Spleen (tissue), 11 donors: ENCODE results near the gene LTB. TPM values are rescaled to one million over a fixed set of nuclear protein-coding genes. Genes with fewer than 3 reads are reported as not detected.

Experiments
- DNase-seq: peaks from one replicate; pipeline ENCODE4 v3.0.0-alpha.2; 2020
- H3K27ac ChIP-seq, 8 donors: fragments of 200-600 bp; sonication (generic) in 7 of 8; 1 replicate in 4 of 8; 2 replicates in 4 of 8; pipeline versions ENCODE4 v1.5.0 to v1.8.0; 2016 to 2021; ENCODE audit warnings: inconsistent platforms in 4 of 8, mild to moderate bottlenecking in 4 of 8, moderate library complexity in 1 of 8
- H3K27me3 ChIP-seq, 7 donors: fragments of 200-600 bp; sonication (generic) in 6 of 7; replicated peaks in 1 of 7; 1 replicate in 4 of 7; 2 replicates in 3 of 7; pipeline versions ENCODE4 v1.5.0 to v1.8.0; 2016 to 2021; ENCODE audit warnings: inconsistent platforms in 3 of 7, mild to moderate bottlenecking in 1 of 7
- H3K36me3 ChIP-seq, 6 donors: fragments of 200-600 bp; sonication (generic) in 5 of 6; 1 replicate in 4 of 6; 2 replicates in 2 of 6; pipeline versions ENCODE4 v1.5.0 to v1.8.0; 2016 to 2021; ENCODE audit warnings: inconsistent platforms in 2 of 6
- H3K4me1 ChIP-seq, 6 donors: fragments of 200-600 bp; sonication (generic) in 5 of 6; 1 replicate in 3 of 6; 2 replicates in 3 of 6; pipeline versions ENCODE4 v1.5.0 to v1.8.0; 2016 to 2021; ENCODE audit warnings: inconsistent platforms in 3 of 6
- H3K4me3 ChIP-seq, 8 donors: fragments of 200-600 bp; sonication (generic) in 7 of 8; 1 replicate in 4 of 8; 2 replicates in 4 of 8; pipeline versions ENCODE4 v1.5.0 to v1.8.0; 2016 to 2021; ENCODE audit warnings: inconsistent platforms in 4 of 8, mild to moderate bottlenecking in 4 of 8, moderate library complexity in 2 of 8
- H3K9me3 ChIP-seq, 8 donors: fragments of 200-600 bp; sonication (generic) in 7 of 8; 1 replicate in 4 of 8; 2 replicates in 4 of 8; pipeline versions ENCODE4 v1.5.0 to v1.8.0; 2016 to 2021; ENCODE audit warnings: inconsistent platforms in 4 of 8
- CTCF ChIP-seq, 11 experiments: fragments of 200-600 bp in 7 of 11; fragments of 450-650 bp in 4 of 11; sonication (generic) in 4 of 11; IDR thresholded peaks in 8 of 11; conservative IDR thresholded peaks in 3 of 11; 1 replicate in 7 of 11; 2 replicates in 4 of 11; pipeline versions ENCODE4 v1.4.0 to v1.8.0; 2016 to 2021; ENCODE audit warnings: antibody characterized with exemption in 11 of 11, inconsistent platforms in 4 of 11, mild to moderate bottlenecking in 1 of 11
- POLR2A ChIP-seq, 3 donors: fragments of 450-650 bp; IDR thresholded peaks; one replicate each; pipeline ENCODE4 v1.5.1; 2017; ENCODE audit warnings: antibody characterized with exemption in 3 of 3, mild to moderate bottlenecking in 1 of 3
- POLR2AphosphoS5 ChIP-seq, 3 donors: sonication (generic); formaldehyde crosslinking; IDR thresholded peaks; one replicate each; pipeline ENCODE4 v1.5.1; 2017; ENCODE audit warnings: antibody characterized with exemption in 3 of 3
- WGBS, 5 donors: extraction: QIAGEN DNeasy Blood & Tissue Kit in 3 of 5; methylation state at CpG; one replicate each; pipeline versions ENCODE4 v1.1.5 to v1.1.7; 2013 to 2018; 5-methylcytosine and 5-hydroxymethylcytosine counted together
- intact Hi-C: fragments of 100-400 bp; cut with DNase I; formaldehyde crosslinking; loops from one replicate; pipeline ENCODE4 v1.15.0; 2023; ENCODE audit warnings: low total_unique reads
- polyA plus RNA-seq, 3 donors: library from polyadenylated mRNA; stranded (reverse); fragments of 200-250 nt; gene quantifications; one replicate each; pipeline ENCODE4 v1.2.1, GENCODE V29; 2013
- total RNA-seq, 7 donors: library from RNA; depleted of rRNA in 3 of 7; stranded (reverse); fragments of >200 nt in 3 of 7; fragmentation: NEBNext Ultra II Directional in 4 of 7; extraction: Animal tissue kit (Norgen Biotek cat#: 25700) in 4 of 7; gene quantifications; one replicate each; pipeline versions ENCODE4 v1.1.0 to v1.2.1, GENCODE V29; 2016 to 2021
- donor health status: healthy with polysubstance abuse.
- donor health status: DM: no; HTN: no; CAD: no; lungs with moderate emphysema.
- donor health status: DM: no; HTN: no; CAD: no.
- donor health status: Bipolar disorder and iron deficiency.
- donor health status: healthy.
- donor health status: DM: no; HTN: no; CAD: no.
- donor health status: DM: yes; HTN: yes; CAD: no.

Gene LTB
- total and polyA plus RNA-seq, 10 donors = 83.0 to 1,256 (median 226) TPM

GRCh38 chr6:31614684-31615578 is 32.7 kb upstream of the LTB start, which contains the start of gene AIF1:
AIF1 (plus strand) TSS chr6:31615234; CDS start chr6:31615330, 96 bp downstream.
- intact Hi-C loops = no loop called here
- Histone ChIP-seq H3K4me1 (peaks cover 0 to 54% (median 36%) of the 10 kb centered on the region in 6 donors), H3K4me3 (peak within 1 kb of the TSS; percentile 12 to 67 (median 38))

GRCh38 chr6:31614075-31614619 is 31.9 kb upstream of the LTB start:
- TF ChIP-seq CTCF (IDR thresholded peaks at IDR 0.05 in 8 of 11, conservative IDR thresholded peaks at IDR 0.05 in 3 of 11) (no peak), POLR2A (IDR thresholded peaks at IDR 0.05) (no peak), POLR2AphosphoS5 (IDR thresholded peaks at IDR 0.05) (no peak)
- 50 to 74% (median 52%) methylated on average over 8 of the region's 8 CpGs for WGBS, 5 donors
- Histone ChIP-seq H3K4me1 (peaks cover 0 to 48% (median 29%) of the 10 kb centered on the region in 6 donors), H3K27ac (peak overlapping the region in 7 of 8 donors; percentile 47 to 89 (median 80)), H3K27me3 (no peaks in the 10 kb centered on the region), H3K36me3 (no peaks in the 10 kb centered on the region), H3K4me3 (peak overlapping the region in 3 of 8 donors; percentile 42 to 67 (median 42)), H3K9me3 (no peaks in the 10 kb centered on the region)
- intact Hi-C loops = no loop called here
- no peak for DNase-seq

More at GRCh38 chr6:31614684-31615578, 32.7 kb upstream of the LTB start, which contains the start of gene AIF1:
- Histone ChIP-seq H3K36me3 (no peaks in the 10 kb centered on the region), H3K27ac (peak within 1 kb of the TSS; percentile 29 to 89 (median 80)), H3K27me3 (no peaks in the 10 kb centered on the region), H3K9me3 (no peaks in the 10 kb centered on the region)
- TF ChIP-seq CTCF (IDR thresholded peaks at IDR 0.05 in 8 of 11, conservative IDR thresholded peaks at IDR 0.05 in 3 of 11) (no peak), POLR2AphosphoS5 (IDR thresholded peaks at IDR 0.05) (peak in 1 of 3 donors; percentile 63), POLR2A (IDR thresholded peaks at IDR 0.05) (no peak)
- 29 to 47% (median 37%) methylated on average over 6 of the region's 6 CpGs for WGBS, 5 donors
- no peak for DNase-seq

- H3K4me1 ChIP-seq = peaks cover 0 to 26% (median 23%) of the 10 kb centered on the region in 6 donors
- no peak for TF ChIP-seq POLR2A (IDR thresholded peaks at IDR 0.05)
- TF ChIP-seq CTCF (IDR thresholded peaks at IDR 0.05 in 8 of 11, conservative IDR thresholded peaks at IDR 0.05 in 3 of 11) = no peak
- TF ChIP-seq POLR2AphosphoS5 (IDR thresholded peaks at IDR 0.05) = no peak
- H3K9me3 ChIP-seq = no peaks in the 10 kb centered on the region
- WGBS, 5 donors = 56 to 82% (median 64%) methylated on average over 4 of the region's 4 CpGs
- H3K4me3 ChIP-seq = no peak overlapping the region
- intact Hi-C loops = no loop called here
- no peak overlapping the region for H3K27ac ChIP-seq
- H3K36me3 ChIP-seq = no peaks in the 10 kb centered on the region
- no peak for DNase-seq
- no peaks in the 10 kb centered on the region for H3K27me3 ChIP-seq
Measured at GRCh38 chr6:31610968-31611367, 28.7 kb upstream of the LTB start.
